NCI-H187 (cell line): ENCODE results near the gene ADGRG2.

Source experiments
- DNase-seq, 2 experiments: peaks; one replicate each; lab custom pipeline; 2025; lab: John Stamatoyannopoulos, UW

The ADGRG2 gene

GRCh38 chrX:18949944-18950301 is 172.3 kb downstream of the ADGRG2 start:
- no peak for DNase-seq

GRCh38 chrX:18949291-18949943 is 172.9 kb downstream of the ADGRG2 start:
- no peak for DNase-seq

GRCh38 chrX:18946611-18947010 is 175.7 kb downstream of the ADGRG2 start:
- DNase-seq = no peak

GRCh38 chrX:18946157-18946556 is 176.1 kb downstream of the ADGRG2 start:
- no peak for DNase-seq

- no peak for DNase-seq
Measured at GRCh38 chrX:18945483-18945882, 176.8 kb downstream of the ADGRG2 start.

- no peak for DNase-seq
Measured at GRCh38 chrX:18944482-18944881, 177.8 kb downstream of the ADGRG2 start.

GRCh38 chrX:18941896-18942295 is 180.4 kb downstream of the ADGRG2 start:
- no peak for DNase-seq
